Amniotic stem cell (primary cell): ENCODE results near the gene NOD2.

ENCODE experiments used
- DNase-seq: peaks from one replicate; lab custom pipeline; 2025; lab: John Stamatoyannopoulos, UW

NOD2 gene

GRCh38 chr16:50692999-50693781 is at the start of gene NOD2:
TSS of gene NOD2 (plus strand) at chr16:50693606. CDS start at chr16:50699496, 5,890 bp downstream.
- no peak for DNase-seq

DNA sequence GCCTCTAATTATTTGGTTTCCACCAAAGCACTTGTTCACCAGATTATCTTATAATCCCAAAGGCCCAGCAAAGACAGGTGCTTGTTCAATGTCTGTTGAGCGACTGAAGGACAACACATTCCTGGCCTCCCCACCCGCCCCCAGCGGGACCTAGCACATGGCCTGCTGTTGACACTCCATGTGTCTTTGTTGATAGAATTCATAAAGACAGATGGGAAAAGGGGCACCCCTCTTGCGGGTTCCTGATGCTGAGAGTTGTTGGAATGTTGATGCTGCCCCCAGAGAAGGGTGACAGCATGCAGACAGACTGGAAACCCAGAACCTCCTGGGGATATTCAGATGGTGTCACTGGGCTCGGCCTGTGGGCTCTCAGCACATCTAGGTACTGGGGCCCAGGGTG is 49.2 kb upstream of the NOD2 start:
- DNase-seq: no peak

DNA sequence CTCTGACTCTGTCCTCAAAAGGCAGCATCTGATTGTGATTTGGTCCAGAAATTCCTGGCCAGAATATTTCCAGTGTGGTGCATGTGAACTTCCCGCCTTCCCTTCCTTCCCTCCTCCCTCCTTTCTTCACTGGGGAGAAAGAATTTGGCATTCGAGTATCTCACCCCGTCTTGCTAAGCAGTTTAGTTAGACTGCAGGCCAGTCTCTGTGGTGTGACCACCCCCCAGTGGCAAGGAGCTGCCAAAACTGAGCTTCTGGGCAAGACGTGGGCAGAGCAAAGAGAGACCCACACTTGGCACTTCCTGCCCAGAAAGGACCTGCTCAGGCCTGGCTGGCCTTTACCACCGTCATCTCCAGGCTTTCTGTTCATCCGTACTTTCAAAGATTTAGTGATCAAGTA is 48.7 kb upstream of the NOD2 start:
- DNase-seq: no peak

DNA sequence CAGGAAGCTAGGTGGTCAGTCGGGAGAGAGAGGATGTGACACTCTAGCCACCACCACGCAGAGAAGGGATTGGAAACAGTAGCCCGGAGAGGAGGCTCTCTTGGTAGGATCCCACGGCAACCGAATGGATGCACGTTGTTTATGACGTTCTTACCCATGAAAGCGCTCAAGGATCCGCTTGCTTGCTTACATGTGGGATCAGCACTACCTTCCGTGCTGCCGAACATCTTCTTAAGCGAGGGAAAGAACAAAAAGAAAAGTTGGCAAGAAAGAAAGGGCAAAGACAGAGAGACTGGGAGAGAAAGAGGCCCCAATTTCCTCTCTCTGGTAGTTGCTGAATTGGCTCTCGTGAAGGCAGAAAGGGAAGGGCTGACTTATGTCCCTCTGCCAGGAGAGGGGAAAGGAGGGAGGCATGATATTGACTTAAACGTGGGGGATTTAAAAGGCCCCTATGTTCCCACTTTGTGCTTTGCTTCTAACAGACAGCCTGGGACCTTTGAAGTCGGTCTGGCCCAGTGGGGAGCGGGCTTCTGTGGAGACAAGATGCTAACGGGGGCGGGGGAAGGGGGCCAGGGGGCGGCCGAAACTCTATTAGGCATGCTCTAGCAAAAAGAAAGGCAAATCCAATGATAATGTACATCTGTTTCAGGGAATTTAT is 47.7 kb upstream of the NOD2 start:
- no peak for DNase-seq

GRCh38 chr16:50646345-50646744 is 47.1 kb upstream of the NOD2 start:
- DNase-seq: no peak

GRCh38 chr16:50651835-50652438 is 41.5 kb upstream of the NOD2 start:
- DNase-seq: no peak

DNA sequence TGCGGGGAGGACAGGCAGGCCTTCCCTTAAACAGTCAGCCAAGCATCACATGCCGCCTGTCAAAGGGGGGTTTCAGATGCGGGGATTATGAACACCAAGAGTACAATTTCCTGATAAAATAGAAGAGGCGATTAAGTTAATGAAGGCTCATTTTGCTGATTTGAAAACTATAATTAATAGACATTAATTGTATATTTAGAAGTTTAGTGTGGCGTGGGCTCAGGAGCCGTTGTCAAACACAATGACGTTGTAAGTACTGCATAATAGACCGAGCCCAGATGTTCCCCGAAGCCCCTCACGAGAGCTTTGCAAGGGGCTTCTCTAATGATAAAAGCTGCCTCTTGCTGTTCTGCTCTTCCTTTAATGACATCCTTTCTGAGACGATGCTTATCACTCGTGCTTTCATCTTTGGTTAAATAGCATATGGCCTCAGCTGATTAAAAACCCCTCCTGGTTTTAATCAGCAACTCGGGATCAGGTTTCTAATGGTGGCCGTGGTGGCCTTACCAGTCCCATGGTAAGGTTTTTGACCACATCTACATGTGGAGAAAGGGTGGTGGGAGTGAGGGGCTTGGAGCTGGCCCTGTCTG is 40.5 kb upstream of the NOD2 start:
- no peak for DNase-seq

DNA sequence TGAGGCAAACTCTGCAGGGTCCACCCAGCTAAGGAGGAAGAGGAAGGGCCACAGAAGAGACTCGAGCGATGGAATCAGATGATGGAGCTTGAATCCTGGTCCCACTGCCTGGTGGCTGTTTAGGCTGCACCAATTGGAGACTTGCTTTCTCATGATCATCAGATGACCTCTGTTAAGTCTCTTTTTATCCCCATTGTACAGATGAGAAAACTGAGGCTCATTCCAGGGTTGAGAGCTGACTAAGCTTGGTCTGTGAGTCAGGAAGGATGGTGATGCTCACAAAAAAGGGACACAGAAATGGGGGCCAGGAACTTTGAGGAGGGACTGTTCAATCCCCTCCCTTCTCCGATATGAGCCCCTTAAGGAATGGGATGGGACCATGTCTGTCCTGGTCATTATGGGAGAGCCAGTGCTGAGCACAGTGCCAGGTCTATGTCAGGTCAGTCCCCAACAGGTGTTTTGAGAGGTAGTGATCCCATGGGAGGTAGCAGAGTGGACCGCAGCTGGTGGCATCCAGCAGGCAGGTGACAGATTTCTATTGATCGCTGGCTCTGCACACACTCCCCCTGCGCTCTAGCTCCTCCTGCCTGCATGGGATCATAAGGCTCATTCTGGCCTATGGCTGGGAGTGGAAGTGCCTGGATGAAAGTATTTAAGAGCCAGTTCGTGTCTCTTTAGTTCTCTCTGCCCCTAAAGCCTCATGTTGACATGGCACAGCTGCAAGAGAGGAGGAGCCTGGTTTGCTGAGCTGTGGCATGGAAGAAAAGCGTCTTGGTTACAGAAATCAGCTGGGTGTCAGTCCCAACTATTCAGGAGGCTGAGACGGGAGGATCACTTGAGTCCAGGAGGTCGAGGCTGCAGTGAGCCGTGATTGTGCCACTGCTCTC is 39.5 kb upstream of the NOD2 start:
- DNase-seq: no peak

DNA sequence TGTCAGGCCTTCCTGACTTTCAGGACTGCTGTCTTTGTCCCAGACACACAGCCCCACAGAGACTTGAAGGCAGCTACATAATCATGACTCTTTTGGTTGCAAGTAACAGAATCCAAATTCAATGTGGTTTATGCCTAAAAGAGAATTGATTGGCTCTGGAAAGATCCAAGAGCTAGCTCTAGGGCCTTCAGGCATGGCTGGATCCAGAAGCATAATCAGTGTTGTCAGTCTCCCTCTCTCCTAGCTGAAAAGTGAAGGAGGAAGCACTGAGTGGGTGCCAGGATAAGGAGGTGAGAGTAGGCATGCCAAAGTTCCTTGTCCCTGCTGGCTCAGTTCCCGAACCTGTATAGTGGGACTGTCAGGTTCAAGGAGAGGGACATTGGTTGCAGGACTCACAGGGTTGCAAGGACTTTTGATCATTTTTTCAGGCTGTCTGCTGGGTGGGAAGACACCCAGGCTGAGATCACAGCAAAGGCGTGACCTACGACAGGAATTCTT is 37.8 kb upstream of the NOD2 start:
- DNase-seq: no peak

GRCh38 chr16:50657241-50657640 is 36.2 kb upstream of the NOD2 start:
- no peak for DNase-seq

- no peak for DNase-seq
Measured at GRCh38 chr16:50659806-50660205, 33.6 kb upstream of the NOD2 start.

- no peak for DNase-seq
Measured at GRCh38 chr16:50662306-50662940, 31.0 kb upstream of the NOD2 start.

DNA sequence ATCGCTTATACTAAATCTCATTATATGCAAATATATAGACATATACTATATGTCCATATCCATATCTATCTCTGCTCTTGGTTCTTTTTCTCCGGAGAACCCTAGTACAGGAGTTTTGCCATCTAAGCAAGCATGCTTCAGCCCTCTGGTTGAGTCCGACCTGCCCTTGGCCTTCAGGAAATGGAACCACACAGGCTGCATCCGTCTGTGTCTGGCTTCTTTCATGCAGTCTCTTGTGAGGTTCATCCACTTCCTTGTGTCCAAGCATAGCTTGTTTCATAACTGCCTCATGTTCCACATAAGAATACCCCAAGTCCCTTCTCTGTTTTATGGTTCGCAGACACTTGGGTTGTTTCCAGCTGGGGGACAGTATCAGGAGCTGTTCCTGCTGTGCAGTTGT is 29.1 kb upstream of the NOD2 start:
- no peak for DNase-seq

- peak; percentile 20 for DNase-seq
Measured at GRCh38 chr16:50665128-50665878, 28.1 kb upstream of the NOD2 start.

GRCh38 chr16:50666658-50667496 is 26.5 kb upstream of the NOD2 start:
- DNase-seq: no peak

DNA sequence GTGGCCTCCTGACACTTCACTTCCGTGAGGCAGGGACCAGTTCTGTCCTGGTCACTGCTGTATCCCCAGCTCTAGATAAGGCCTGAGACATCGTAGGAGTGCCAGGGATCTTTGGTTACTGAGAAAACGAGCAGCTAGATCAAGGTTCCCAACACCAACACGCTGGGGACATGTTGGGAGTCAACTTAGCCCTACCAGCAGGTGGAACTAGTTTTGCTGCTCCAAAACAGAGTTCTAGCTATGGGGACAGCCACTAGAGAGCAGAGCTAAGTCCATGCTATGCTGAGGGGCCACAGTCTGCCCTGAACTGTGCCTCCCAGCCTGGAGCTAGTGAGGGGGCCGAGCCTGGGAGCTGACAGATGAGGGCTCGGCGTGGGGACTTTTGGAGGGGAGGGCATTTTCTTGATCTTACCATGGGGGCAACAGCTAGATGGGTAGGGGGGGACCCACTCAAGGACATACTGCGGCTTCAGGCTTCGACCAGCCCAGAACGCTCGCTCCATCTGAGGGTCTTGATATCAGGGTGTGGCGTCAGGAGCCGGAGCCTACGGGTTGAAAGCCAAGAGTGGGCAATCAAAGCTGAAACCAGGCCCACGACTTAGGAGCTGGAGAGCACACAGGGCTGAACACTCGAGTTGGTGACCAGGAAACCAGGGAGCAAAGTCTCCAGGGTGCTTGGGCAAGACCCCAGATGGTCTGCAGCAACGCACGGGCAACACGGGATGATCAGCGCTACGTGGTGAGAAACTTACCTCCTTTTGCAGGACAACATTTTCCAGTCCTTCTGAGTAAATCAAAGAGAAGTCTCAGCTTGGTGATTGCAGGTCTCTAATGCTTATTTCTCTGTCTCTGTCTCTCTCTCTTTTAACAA is 25.7 kb upstream of the NOD2 start:
- no peak for DNase-seq

GRCh38 chr16:50668368-50669008 is 24.9 kb upstream of the NOD2 start:
- no peak for DNase-seq

- no peak for DNase-seq
Measured at GRCh38 chr16:50669741-50670140, 23.7 kb upstream of the NOD2 start.
